ENCODE measurements around the gene SPTBN5.

SPTBN5 gene

DNA sequence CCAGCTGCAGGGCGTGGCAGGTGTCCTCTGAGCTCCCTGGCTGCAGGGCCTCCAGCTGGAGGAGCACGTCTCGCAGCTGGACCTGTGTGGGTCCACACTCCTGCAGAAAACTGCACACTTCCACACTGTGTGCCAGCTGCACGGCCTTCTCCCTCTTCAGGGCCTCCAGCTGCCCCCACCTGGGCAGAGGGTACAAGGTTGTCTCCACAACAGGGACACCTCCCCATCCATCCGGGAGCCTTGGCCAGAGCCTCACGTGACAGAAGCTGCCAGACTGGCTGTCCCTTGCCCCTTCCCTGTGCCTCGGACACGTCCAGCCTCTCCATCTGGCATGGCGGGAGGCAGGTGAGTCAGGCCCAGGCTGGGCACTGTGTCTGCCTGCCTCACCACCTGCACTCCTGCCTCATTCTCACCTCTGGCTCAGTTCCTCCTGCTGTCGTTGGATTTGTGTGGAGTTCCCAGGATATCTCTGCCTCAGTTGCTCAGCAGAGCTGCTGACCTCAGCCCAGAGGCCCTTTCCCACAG, 14.5 kb downstream of the SPTBN5 start:
- Histone ChIP-seq H3K27ac (ENCODE audit: low read depth in 2 of 2, low read length in 2 of 2) (no peak overlapping the region), H3K27me3 (ENCODE audit: control insufficient read depth in 2 of 2, insufficient read depth in 2 of 2, low read length in 2 of 2) (peaks cover 4 to 11% of the 10 kb centered on the region in 2 donors), H3K9me3 (ENCODE audit: control insufficient read depth in 2 of 2, low read length in 2 of 2) (no peaks in the 10 kb centered on the region), H3K36me3 (ENCODE audit: control insufficient read depth in 2 of 2, insufficient read depth in 2 of 2, low read length in 2 of 2) (no peaks in the 10 kb centered on the region), H3K4me1 (ENCODE audit: control insufficient read depth in 2 of 2, insufficient read depth in 2 of 2, low read length in 2 of 2) (peaks cover 0 to 3% of the 10 kb centered on the region in 2 donors), H3K9ac (ENCODE audit: low read depth in 1 of 2, low read length in 2 of 2) (no peak overlapping the region), H3K4me3 (ENCODE audit: low read length in 2 of 2) (no peak overlapping the region)

- Histone ChIP-seq H3K4me3 (ENCODE audit: low read length in 2 of 2) (no peak overlapping the region), H3K27me3 (ENCODE audit: control insufficient read depth in 2 of 2, insufficient read depth in 2 of 2, low read length in 2 of 2) (peaks cover 4 to 11% of the 10 kb centered on the region in 2 donors), H3K36me3 (ENCODE audit: control insufficient read depth in 2 of 2, insufficient read depth in 2 of 2, low read length in 2 of 2) (no peaks in the 10 kb centered on the region), H3K4me1 (ENCODE audit: control insufficient read depth in 2 of 2, insufficient read depth in 2 of 2, low read length in 2 of 2) (peaks cover 0 to 3% of the 10 kb centered on the region in 2 donors), H3K27ac (ENCODE audit: low read depth in 2 of 2, low read length in 2 of 2) (no peak overlapping the region), H3K9ac (ENCODE audit: low read depth in 1 of 2, low read length in 2 of 2) (no peak overlapping the region), H3K9me3 (ENCODE audit: control insufficient read depth in 2 of 2, low read length in 2 of 2) (no peaks in the 10 kb centered on the region)
These were observed 15.5 kb downstream of the SPTBN5 start for GRCh38 chr15:41878355-41878699.

DNA sequence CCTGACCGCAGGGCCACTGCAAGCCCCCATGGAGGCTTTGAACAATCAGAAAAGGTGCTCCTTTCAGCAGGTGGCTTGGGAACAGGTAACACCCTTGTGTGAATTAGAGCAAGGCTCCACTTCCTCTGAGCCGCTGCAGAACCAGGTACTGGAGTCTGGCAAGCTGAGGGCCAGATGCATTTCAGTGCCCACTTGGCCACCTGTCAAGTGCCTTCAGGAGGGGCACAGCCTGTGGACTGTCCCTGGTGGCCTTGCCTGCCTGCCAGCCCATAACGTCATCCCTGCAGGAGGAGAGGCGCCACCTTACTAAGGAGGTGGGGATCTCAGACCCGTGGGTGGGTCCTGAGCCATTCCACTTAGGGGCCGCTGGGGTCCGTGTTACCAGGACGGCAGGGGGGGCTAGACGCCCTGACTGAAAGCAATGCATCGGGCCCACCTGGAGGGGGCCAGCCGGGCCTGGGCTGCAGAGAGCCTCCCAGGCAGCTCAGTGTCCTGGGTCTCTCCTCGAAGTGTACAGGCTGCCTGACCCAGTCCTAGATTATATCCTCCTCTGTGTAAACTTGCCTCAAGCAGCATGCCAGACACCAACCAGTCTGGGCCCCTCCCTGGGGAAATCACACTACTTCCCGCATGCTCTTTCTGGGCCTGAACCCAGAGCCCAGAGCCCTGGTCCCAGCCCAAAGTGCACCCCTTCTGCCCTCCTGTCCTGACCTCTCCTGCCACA, 16.1 kb downstream of the SPTBN5 start:
- no peak overlapping the region for H3K27ac ChIP-seq (ENCODE audit: low read depth in 2 of 2, low read length in 2 of 2)
- no peaks in the 10 kb centered on the region for H3K36me3 ChIP-seq (ENCODE audit: control insufficient read depth in 2 of 2, insufficient read depth in 2 of 2, low read length in 2 of 2)
- no peaks in the 10 kb centered on the region for H3K9me3 ChIP-seq (ENCODE audit: control insufficient read depth in 2 of 2, low read length in 2 of 2)
- peaks cover 4 to 11% of the 10 kb centered on the region in 2 donors for H3K27me3 ChIP-seq (ENCODE audit: control insufficient read depth in 2 of 2, insufficient read depth in 2 of 2, low read length in 2 of 2)
- no peak overlapping the region for H3K4me3 ChIP-seq (ENCODE audit: low read length in 2 of 2)
- no peak overlapping the region for H3K9ac ChIP-seq (ENCODE audit: low read depth in 1 of 2, low read length in 2 of 2)
- peaks cover 0 to 3% of the 10 kb centered on the region in 2 donors for H3K4me1 ChIP-seq (ENCODE audit: control insufficient read depth in 2 of 2, insufficient read depth in 2 of 2, low read length in 2 of 2)

DNA sequence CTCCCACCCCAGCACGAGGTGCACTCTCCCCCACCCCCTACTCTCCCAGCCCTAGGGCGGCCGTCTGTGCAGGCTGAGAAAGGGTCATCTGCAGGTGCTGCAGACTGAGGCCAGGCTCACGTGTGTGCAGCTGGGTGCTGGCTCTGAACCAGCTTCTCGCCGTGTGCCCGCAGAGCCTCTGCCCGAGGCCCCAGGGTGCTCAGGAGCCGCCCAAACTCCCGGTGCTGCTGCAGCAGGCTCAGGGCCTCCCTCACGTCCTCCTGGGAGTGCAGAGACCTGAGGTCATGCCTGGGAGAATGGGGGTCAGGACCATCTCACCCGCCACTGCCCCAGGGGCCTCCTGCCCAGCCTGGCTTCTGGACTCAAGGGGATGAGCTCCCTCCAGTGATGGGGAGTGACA, 17.2 kb downstream of the SPTBN5 start:
- Histone ChIP-seq H3K4me1 (ENCODE audit: control insufficient read depth in 2 of 2, insufficient read depth in 2 of 2, low read length in 2 of 2) (no peaks in the 10 kb centered on the region), H3K27me3 (ENCODE audit: control insufficient read depth in 2 of 2, insufficient read depth in 2 of 2, low read length in 2 of 2) (peaks cover 4 to 9% of the 10 kb centered on the region in 2 donors), H3K4me3 (ENCODE audit: low read length in 2 of 2) (no peak overlapping the region), H3K36me3 (ENCODE audit: control insufficient read depth in 2 of 2, insufficient read depth in 2 of 2, low read length in 2 of 2) (no peaks in the 10 kb centered on the region), H3K27ac (ENCODE audit: low read depth in 2 of 2, low read length in 2 of 2) (no peak overlapping the region), H3K9me3 (ENCODE audit: control insufficient read depth in 2 of 2, low read length in 2 of 2) (no peaks in the 10 kb centered on the region), H3K9ac (ENCODE audit: low read depth in 1 of 2, low read length in 2 of 2) (no peak overlapping the region)

- Histone ChIP-seq H3K36me3 (ENCODE audit: control insufficient read depth in 2 of 2, insufficient read depth in 2 of 2, low read length in 2 of 2) (no peaks in the 10 kb centered on the region), H3K27me3 (ENCODE audit: control insufficient read depth in 2 of 2, insufficient read depth in 2 of 2, low read length in 2 of 2) (peaks cover 2 to 4% of the 10 kb centered on the region in 2 donors), H3K4me1 (ENCODE audit: control insufficient read depth in 2 of 2, insufficient read depth in 2 of 2, low read length in 2 of 2) (no peaks in the 10 kb centered on the region), H3K9me3 (ENCODE audit: control insufficient read depth in 2 of 2, low read length in 2 of 2) (no peaks in the 10 kb centered on the region), H3K4me3 (ENCODE audit: low read length in 2 of 2) (no peak overlapping the region), H3K9ac (ENCODE audit: low read depth in 1 of 2, low read length in 2 of 2) (no peak overlapping the region), H3K27ac (ENCODE audit: low read depth in 2 of 2, low read length in 2 of 2) (no peak overlapping the region)
These were observed 17.8 kb downstream of the SPTBN5 start for GRCh38 chr15:41876007-41876406.

DNA sequence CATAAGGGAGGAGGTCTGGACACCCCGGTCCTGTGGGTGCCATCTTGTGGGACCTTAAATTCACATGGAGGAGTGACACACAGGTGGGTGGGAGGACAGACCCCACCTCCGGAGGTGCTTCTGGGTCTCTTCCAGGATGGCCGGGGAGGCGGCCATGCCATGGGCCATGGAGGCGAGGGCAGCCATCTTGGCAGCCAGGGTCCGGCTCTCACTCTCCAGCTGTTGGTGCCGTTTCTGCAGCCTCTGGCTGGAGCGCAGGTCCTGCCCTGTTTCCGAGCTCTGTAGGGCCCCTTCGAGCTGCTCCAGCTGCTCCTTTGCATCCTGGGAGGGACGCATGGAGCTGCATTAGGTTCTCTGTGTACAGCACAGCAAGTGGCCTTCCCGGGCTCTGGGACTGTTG, 19.1 kb downstream of the SPTBN5 start:
- Histone ChIP-seq H3K4me1 (ENCODE audit: control insufficient read depth in 2 of 2, insufficient read depth in 2 of 2, low read length in 2 of 2) (no peaks in the 10 kb centered on the region), H3K4me3 (ENCODE audit: low read length in 2 of 2) (no peak overlapping the region), H3K36me3 (ENCODE audit: control insufficient read depth in 2 of 2, insufficient read depth in 2 of 2, low read length in 2 of 2) (no peaks in the 10 kb centered on the region), H3K9ac (ENCODE audit: low read depth in 1 of 2, low read length in 2 of 2) (no peak overlapping the region), H3K27ac (ENCODE audit: low read depth in 2 of 2, low read length in 2 of 2) (no peak overlapping the region), H3K27me3 (ENCODE audit: control insufficient read depth in 2 of 2, insufficient read depth in 2 of 2, low read length in 2 of 2) (no peaks in the 10 kb centered on the region), H3K9me3 (ENCODE audit: control insufficient read depth in 2 of 2, low read length in 2 of 2) (no peaks in the 10 kb centered on the region)

GRCh38 chr15:41873711-41874110, 20.1 kb downstream of the SPTBN5 start:
- H3K36me3 ChIP-seq (ENCODE audit: control insufficient read depth in 2 of 2, insufficient read depth in 2 of 2, low read length in 2 of 2): no peaks in the 10 kb centered on the region
- no peaks in the 10 kb centered on the region for H3K4me1 ChIP-seq (ENCODE audit: control insufficient read depth in 2 of 2, insufficient read depth in 2 of 2, low read length in 2 of 2)
- H3K9me3 ChIP-seq (ENCODE audit: control insufficient read depth in 2 of 2, low read length in 2 of 2): no peaks in the 10 kb centered on the region
- no peaks in the 10 kb centered on the region for H3K27me3 ChIP-seq (ENCODE audit: control insufficient read depth in 2 of 2, insufficient read depth in 2 of 2, low read length in 2 of 2)
- H3K9ac ChIP-seq (ENCODE audit: low read depth in 1 of 2, low read length in 2 of 2): no peak overlapping the region
- no peak overlapping the region for H3K27ac ChIP-seq (ENCODE audit: low read depth in 2 of 2, low read length in 2 of 2)
- no peak overlapping the region for H3K4me3 ChIP-seq (ENCODE audit: low read length in 2 of 2)

DNA sequence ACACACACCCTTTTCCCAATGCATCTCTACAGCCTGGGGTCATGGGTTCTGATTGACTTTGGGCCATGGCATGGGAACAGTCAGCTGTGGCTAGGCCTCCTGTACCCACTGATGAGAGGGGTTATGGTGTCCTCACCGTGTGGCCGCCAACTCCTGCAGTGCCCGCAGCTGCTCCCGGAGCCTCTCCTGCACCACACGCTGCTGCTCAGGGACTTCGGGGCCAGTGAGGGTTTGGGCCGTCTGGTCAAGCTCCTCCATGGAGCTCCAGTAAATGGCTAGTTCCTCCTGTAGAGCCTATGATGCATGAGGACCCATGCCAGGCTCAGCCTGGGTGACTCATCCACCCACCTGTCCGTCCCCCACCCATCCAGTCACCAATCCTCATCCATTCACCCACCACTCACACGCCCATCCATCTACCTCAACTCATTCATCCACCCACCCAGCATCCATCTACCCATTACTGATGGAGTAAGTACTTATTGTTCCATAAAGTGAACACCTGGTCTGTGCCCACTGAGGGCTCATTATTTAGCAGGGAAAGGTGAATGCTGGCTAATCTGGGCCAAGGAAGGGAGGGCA, 21.6 kb downstream of the SPTBN5 start:
- Histone ChIP-seq H3K9me3 (ENCODE audit: control insufficient read depth in 2 of 2, low read length in 2 of 2) (no peaks in the 10 kb centered on the region), H3K4me3 (ENCODE audit: low read length in 2 of 2) (no peak overlapping the region), H3K9ac (ENCODE audit: low read depth in 1 of 2, low read length in 2 of 2) (no peak overlapping the region), H3K36me3 (ENCODE audit: control insufficient read depth in 2 of 2, insufficient read depth in 2 of 2, low read length in 2 of 2) (no peaks in the 10 kb centered on the region), H3K4me1 (ENCODE audit: control insufficient read depth in 2 of 2, insufficient read depth in 2 of 2, low read length in 2 of 2) (no peaks in the 10 kb centered on the region), H3K27ac (ENCODE audit: low read depth in 2 of 2, low read length in 2 of 2) (no peak overlapping the region), H3K27me3 (ENCODE audit: control insufficient read depth in 2 of 2, insufficient read depth in 2 of 2, low read length in 2 of 2) (no peaks in the 10 kb centered on the region)

DNA sequence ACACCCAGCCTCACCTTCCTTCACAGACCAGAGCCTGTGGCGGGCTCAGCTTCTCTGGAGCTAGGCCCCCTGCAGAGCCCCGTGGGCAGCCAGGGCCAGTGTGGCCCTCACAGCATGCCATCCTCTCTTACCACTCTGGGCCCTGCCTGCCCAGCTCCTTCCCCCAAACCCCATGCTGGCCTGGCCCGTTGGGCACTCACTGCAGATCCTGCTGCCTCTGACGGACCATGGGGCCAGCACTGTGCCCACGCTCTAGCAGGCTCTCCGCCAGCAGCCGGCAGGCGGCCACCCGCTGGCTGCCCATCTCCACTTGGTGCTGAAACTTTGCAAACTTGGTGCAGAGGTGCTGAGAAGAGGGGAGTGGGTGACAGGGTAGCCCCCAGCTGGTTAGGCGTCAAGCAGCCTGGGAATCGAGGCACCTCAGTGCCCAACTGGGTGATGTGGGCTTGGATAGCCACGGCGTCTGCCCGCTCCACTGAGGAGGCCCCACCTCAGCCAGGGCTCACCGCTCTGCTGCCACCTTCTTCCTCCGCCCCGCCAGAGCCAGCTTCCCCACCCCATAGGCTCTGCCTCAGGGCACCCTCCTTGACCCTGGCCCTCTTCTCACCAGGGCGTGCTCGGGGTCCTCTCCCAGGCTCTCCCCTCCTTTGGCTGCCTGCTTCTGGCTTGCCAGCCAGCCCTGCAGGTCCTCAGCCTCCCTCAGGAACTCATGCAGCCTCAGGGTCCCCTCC, 22.5 kb downstream of the SPTBN5 start:
- H3K9ac ChIP-seq (ENCODE audit: low read depth in 1 of 2, low read length in 2 of 2): no peak overlapping the region
- H3K4me3 ChIP-seq (ENCODE audit: low read length in 2 of 2): no peak overlapping the region
- H3K9me3 ChIP-seq (ENCODE audit: control insufficient read depth in 2 of 2, low read length in 2 of 2): no peaks in the 10 kb centered on the region
- H3K27ac ChIP-seq (ENCODE audit: low read depth in 2 of 2, low read length in 2 of 2): no peak overlapping the region
- H3K4me1 ChIP-seq (ENCODE audit: control insufficient read depth in 2 of 2, insufficient read depth in 2 of 2, low read length in 2 of 2): no peaks in the 10 kb centered on the region
- no peaks in the 10 kb centered on the region for H3K36me3 ChIP-seq (ENCODE audit: control insufficient read depth in 2 of 2, insufficient read depth in 2 of 2, low read length in 2 of 2)
- no peaks in the 10 kb centered on the region for H3K27me3 ChIP-seq (ENCODE audit: control insufficient read depth in 2 of 2, insufficient read depth in 2 of 2, low read length in 2 of 2)

GRCh38 chr15:41870689-41871081, 23.2 kb downstream of the SPTBN5 start:
- no peak overlapping the region for H3K9ac ChIP-seq (ENCODE audit: low read depth in 1 of 2, low read length in 2 of 2)
- H3K4me1 ChIP-seq (ENCODE audit: control insufficient read depth in 2 of 2, insufficient read depth in 2 of 2, low read length in 2 of 2): no peaks in the 10 kb centered on the region
- H3K36me3 ChIP-seq (ENCODE audit: control insufficient read depth in 2 of 2, insufficient read depth in 2 of 2, low read length in 2 of 2): no peaks in the 10 kb centered on the region
- no peaks in the 10 kb centered on the region for H3K27me3 ChIP-seq (ENCODE audit: control insufficient read depth in 2 of 2, insufficient read depth in 2 of 2, low read length in 2 of 2)
- H3K4me3 ChIP-seq (ENCODE audit: low read length in 2 of 2): no peak overlapping the region
- no peaks in the 10 kb centered on the region for H3K9me3 ChIP-seq (ENCODE audit: control insufficient read depth in 2 of 2, low read length in 2 of 2)
- no peak overlapping the region for H3K27ac ChIP-seq (ENCODE audit: low read depth in 2 of 2, low read length in 2 of 2)
